ENCODE results near the gene PPP2R5D.

GRCh38 chr6:42939810-42940167 is 44.6 kb upstream of the PPP2R5D start:
- no peak for TF ChIP-seq CTCF (IDR thresholded peaks at IDR 0.05; ENCODE audit: low read depth, low read length, missing input control)
- no peak for TF ChIP-seq REST (IDR thresholded peaks at IDR 0.05)
- no peak for TF ChIP-seq JUND (IDR thresholded peaks at IDR 0.05)
- TF ChIP-seq GABPA (IDR thresholded peaks at IDR 0.05 in 1 of 2, conservative IDR thresholded peaks at IDR 0.05 in 1 of 2), result peak in 1 of 2 donors; percentile 25
